ENCODE results near the gene EED.
A peak's percentile ranks its signal among the peaks of the same experiment; 100 is the strongest.

The EED gene

DNA sequence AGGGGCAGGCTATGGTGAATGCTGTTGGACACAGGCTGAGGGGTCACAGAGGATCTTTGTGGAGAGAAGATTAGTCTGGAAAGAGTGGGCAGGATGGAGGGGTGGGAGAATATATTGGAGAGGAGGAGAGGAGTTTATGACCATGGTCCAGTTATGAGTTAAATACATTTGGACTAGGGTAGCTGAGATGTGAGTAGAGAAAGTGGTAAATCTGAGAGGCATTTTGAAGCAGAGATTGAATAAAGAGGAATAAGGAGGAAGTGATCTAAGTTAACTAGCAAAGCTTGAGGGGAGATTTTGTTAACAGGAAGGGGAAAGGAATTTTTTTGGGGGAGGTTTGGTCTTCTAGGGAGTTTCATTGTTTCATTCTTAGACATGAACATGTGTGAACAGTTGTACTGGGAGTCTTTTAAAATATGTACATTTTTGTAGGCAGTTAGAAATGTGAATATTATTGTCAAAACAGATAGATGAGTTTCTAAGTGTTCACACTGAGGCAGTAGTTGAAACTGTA is 43.1 kb upstream of the EED start:
- TF ChIP-seq GABPA (IDR thresholded peaks at IDR 0.05; ENCODE audit: low read depth) (no peak), SPI1 (IDR thresholded peaks at IDR 0.05; ENCODE audit: borderline replicate concordance, low read depth) (0 out of 2 replicates have a peak, but pooled peaks have one; percentile 28), POLR2AphosphoS5 (IDR thresholded peaks at IDR 0.05; ENCODE audit: low read depth) (no peak)
- TF ChIP-seq, protein P1, sequence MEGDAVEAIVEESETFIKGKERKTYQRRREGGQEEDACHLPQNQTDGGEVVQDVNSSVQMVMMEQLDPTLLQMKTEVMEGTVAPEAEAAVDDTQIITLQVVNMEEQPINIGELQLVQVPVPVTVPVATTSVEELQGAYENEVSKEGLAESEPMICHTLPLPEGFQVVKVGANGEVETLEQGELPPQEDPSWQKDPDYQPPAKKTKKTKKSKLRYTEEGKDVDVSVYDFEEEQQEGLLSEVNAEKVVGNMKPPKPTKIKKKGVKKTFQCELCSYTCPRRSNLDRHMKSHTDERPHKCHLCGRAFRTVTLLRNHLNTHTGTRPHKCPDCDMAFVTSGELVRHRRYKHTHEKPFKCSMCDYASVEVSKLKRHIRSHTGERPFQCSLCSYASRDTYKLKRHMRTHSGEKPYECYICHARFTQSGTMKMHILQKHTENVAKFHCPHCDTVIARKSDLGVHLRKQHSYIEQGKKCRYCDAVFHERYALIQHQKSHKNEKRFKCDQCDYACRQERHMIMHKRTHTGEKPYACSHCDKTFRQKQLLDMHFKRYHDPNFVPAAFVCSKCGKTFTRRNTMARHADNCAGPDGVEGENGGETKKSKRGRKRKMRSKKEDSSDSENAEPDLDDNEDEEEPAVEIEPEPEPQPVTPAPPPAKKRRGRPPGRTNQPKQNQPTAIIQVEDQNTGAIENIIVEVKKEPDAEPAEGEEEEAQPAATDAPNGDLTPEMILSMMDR (IDR thresholded peaks at IDR 0.05; ENCODE audit: insufficient read depth, low read length): no peak
- TF ChIP-seq, protein P2, sequence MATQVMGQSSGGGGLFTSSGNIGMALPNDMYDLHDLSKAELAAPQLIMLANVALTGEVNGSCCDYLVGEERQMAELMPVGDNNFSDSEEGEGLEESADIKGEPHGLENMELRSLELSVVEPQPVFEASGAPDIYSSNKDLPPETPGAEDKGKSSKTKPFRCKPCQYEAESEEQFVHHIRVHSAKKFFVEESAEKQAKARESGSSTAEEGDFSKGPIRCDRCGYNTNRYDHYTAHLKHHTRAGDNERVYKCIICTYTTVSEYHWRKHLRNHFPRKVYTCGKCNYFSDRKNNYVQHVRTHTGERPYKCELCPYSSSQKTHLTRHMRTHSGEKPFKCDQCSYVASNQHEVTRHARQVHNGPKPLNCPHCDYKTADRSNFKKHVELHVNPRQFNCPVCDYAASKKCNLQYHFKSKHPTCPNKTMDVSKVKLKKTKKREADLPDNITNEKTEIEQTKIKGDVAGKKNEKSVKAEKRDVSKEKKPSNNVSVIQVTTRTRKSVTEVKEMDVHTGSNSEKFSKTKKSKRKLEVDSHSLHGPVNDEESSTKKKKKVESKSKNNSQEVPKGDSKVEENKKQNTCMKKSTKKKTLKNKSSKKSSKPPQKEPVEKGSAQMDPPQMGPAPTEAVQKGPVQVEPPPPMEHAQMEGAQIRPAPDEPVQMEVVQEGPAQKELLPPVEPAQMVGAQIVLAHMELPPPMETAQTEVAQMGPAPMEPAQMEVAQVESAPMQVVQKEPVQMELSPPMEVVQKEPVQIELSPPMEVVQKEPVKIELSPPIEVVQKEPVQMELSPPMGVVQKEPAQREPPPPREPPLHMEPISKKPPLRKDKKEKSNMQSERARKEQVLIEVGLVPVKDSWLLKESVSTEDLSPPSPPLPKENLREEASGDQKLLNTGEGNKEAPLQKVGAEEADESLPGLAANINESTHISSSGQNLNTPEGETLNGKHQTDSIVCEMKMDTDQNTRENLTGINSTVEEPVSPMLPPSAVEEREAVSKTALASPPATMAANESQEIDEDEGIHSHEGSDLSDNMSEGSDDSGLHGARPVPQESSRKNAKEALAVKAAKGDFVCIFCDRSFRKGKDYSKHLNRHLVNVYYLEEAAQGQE (IDR thresholded peaks at IDR 0.05; ENCODE audit: insufficient replicate concordance, low read depth): no peak
- no peaks in the 10 kb centered on the region for H3K27me3 ChIP-seq (ENCODE audit: insufficient read depth, poor library complexity, severe bottlenecking)
- no peak for DNase-seq (ENCODE audit: low read depth in 1 of 2, low spot score in 1 of 2)
- peak overlapping the region; percentile 92; the same call in 1 of the 2 replicates for H3K27ac ChIP-seq (replicated peaks)
- H3K4me3 ChIP-seq (replicated peaks; ENCODE audit: insufficient read depth, low read length): no peak overlapping the region

DNA sequence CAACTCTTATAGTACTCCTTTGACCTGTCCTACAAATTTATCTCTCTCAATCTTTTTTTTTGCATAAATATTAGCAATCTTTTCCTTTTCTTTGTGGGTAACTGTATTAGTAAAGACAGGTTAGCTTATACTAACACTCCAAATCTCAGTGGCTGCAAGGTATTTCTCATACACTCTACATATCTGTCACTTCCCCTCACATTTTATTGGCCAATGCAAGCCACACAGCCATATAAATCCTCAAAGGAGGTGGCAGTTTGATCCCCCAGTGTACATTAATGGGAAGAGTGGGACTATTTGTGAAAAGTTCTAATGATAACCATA is 42.6 kb upstream of the EED start:
- Histone ChIP-seq H3K27ac (replicated peaks) (peak overlapping the region; percentile 92), H3K27me3 (ENCODE audit: insufficient read depth, poor library complexity, severe bottlenecking) (no peaks in the 10 kb centered on the region), H3K4me3 (replicated peaks; ENCODE audit: insufficient read depth, low read length) (peak overlapping the region; percentile 42)
- peak; percentile 40 to 69 for DNase-seq (ENCODE audit: low read depth in 1 of 2, low spot score in 1 of 2)
- TF ChIP-seq SPI1 (IDR thresholded peaks at IDR 0.05; ENCODE audit: borderline replicate concordance, low read depth): peak; percentile 87
- TF ChIP-seq GABPA (IDR thresholded peaks at IDR 0.05; ENCODE audit: low read depth): no peak
- TF ChIP-seq, protein P2 (IDR thresholded peaks at IDR 0.05; ENCODE audit: insufficient replicate concordance, low read depth): no peak
- TF ChIP-seq, protein P1 (IDR thresholded peaks at IDR 0.05; ENCODE audit: insufficient read depth, low read length): no peak

DNA sequence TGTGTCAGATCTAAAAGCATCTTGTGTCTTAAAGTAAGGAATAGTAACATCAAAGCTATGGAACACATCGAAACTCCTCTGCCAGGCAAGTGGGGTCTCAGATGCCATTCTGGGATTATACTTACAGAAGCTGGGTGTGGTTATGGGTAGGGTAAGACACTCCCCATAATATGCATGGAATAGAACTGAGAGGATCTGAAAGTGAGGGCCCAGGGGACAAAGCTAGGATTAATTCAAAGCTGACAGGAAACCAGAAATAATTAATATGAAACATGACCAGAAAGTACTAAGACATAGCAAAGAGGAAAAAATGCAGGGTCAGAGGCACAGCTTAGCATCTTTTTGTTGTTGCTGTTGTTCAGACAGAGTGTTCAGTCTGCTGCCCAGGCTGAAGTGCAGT is 40.2 kb upstream of the EED start:
- TF ChIP-seq GABPA (IDR thresholded peaks at IDR 0.05; ENCODE audit: low read depth): no peak
- TF ChIP-seq, protein P2 (IDR thresholded peaks at IDR 0.05; ENCODE audit: insufficient replicate concordance, low read depth): no peak
- no peak for TF ChIP-seq SPI1 (IDR thresholded peaks at IDR 0.05; ENCODE audit: borderline replicate concordance, low read depth)
- no peak for TF ChIP-seq POLR2AphosphoS5 (IDR thresholded peaks at IDR 0.05; ENCODE audit: low read depth)
- TF ChIP-seq, protein P1 (IDR thresholded peaks at IDR 0.05; ENCODE audit: insufficient read depth, low read length): no peak
- peak overlapping the region; percentile 2; the same call in 1 of the 2 replicates for H3K27ac ChIP-seq (replicated peaks)

More for the DNA sequence above, 40.2 kb upstream of the EED start:
- no peak for DNase-seq (ENCODE audit: low read depth in 1 of 2, low spot score in 1 of 2)
- no peaks in the 10 kb centered on the region for H3K27me3 ChIP-seq (ENCODE audit: insufficient read depth, poor library complexity, severe bottlenecking)
- H3K4me3 ChIP-seq (replicated peaks; ENCODE audit: insufficient read depth, low read length): no peak overlapping the region
